CD14-positive monocyte (primary cell): ENCODE measurements around the gene PIH1D2. TPM values are rescaled to one million over a fixed set of nuclear protein-coding genes. Genes with fewer than 3 reads are reported as not detected.
A peak's percentile ranks its signal among the peaks of the same experiment; 100 is the strongest.

ENCODE experiments used
- DNase-seq, 3 donors: peaks; one replicate each; pipeline ENCODE4 v3.0.0-alpha.2; 2011 to 2022
- H2AFZ ChIP-seq: 2 replicates; pipeline ENCODE4 v1.6.0; 2012; ENCODE audit warnings: mild to moderate bottlenecking, low read depth, low read length, inconsistent platforms; ENCODE audit not compliant: insufficient read depth, poor library complexity, severe bottlenecking
- H3K27ac ChIP-seq, 2 donors: 1 replicate in 1 of 2; 2 replicates in 1 of 2; pipeline ENCODE4 v1.5.1; 2012 to 2013; ENCODE audit warnings: low read length in 2 of 2, control low read depth in 1 of 2, inconsistent platforms in 1 of 2, low read depth in 1 of 2, mild to moderate bottlenecking in 1 of 2
- H3K27me3 ChIP-seq, 2 donors: one replicate each; pipeline versions ENCODE4 v1.6.0 to v1.6.1; 2011 to 2013; ENCODE audit warnings: low read length in 2 of 2; ENCODE audit not compliant: control insufficient read depth in 2 of 2, insufficient read depth in 2 of 2
- H3K36me3 ChIP-seq, 2 donors: replicated peaks in 1 of 2; 1 replicate in 1 of 2; 2 replicates in 1 of 2; pipeline versions ENCODE4 v1.5.1 to v1.6.1; 2012 to 2013; ENCODE audit warnings: low read length in 2 of 2, control low read depth in 1 of 2, inconsistent platforms in 1 of 2, mild to moderate bottlenecking in 1 of 2; ENCODE audit not compliant: insufficient read depth in 2 of 2, control insufficient read depth in 1 of 2
- H3K4me1 ChIP-seq, 2 donors: 1 replicate in 1 of 2; 2 replicates in 1 of 2; pipeline versions ENCODE4 v1.5.1 to v1.6.1; 2012 to 2013; ENCODE audit warnings: low read length in 2 of 2, control low read depth in 1 of 2, inconsistent platforms in 1 of 2, mild to moderate bottlenecking in 1 of 2, moderate library complexity in 1 of 2; ENCODE audit not compliant: insufficient read depth in 2 of 2, control insufficient read depth in 1 of 2
- H3K4me2 ChIP-seq: replicated peaks from 2 replicates; pipeline ENCODE3; 2012; ENCODE audit warnings: low read length, moderate library complexity, mild to moderate bottlenecking; ENCODE audit not compliant: poor library complexity, severe bottlenecking; ENCODE audit errors: extremely low read depth
- H3K4me3 ChIP-seq, 3 experiments: fragments of 200-600 bp in 1 of 3; sonication (generic) in 1 of 3; replicated peaks in 1 of 3; 1 replicate in 2 of 3; 2 replicates in 1 of 3; pipeline ENCODE4 v1.5.1; 2011 to 2013; ENCODE audit warnings: low read length in 3 of 3, mild to moderate bottlenecking in 3 of 3, control low read depth in 2 of 3, low read depth in 2 of 3, inconsistent platforms in 1 of 3, moderate library complexity in 1 of 3
- H3K79me2 ChIP-seq: 2 replicates; pipeline ENCODE4 v1.6.0; 2012; ENCODE audit warnings: mild to moderate bottlenecking, control low read depth, inconsistent platforms, low read length, moderate library complexity; ENCODE audit not compliant: insufficient read depth
- H3K9ac ChIP-seq: 2 replicates; pipeline ENCODE4 v1.6.0; 2017; ENCODE audit warnings: low read length, mild to moderate bottlenecking; ENCODE audit not compliant: insufficient read depth, poor library complexity, severe bottlenecking
- H3K9me3 ChIP-seq, 2 donors: replicated peaks in 1 of 2; 1 replicate in 1 of 2; 2 replicates in 1 of 2; pipeline versions ENCODE4 v1.5.1 to v1.6.1; 2012 to 2013; ENCODE audit warnings: low read length in 2 of 2, control low read depth in 1 of 2; ENCODE audit not compliant: control insufficient read depth in 1 of 2, insufficient read depth in 1 of 2
- H4K20me1 ChIP-seq: 2 replicates; pipeline ENCODE4 v1.6.0; 2012; ENCODE audit warnings: mild to moderate bottlenecking, low read length, control low read depth, moderate library complexity; ENCODE audit not compliant: insufficient read depth
- H3K27ac Mint-ChIP-seq, 7 donors: one replicate each; pipeline ENCODE4 v1.8.0; 2020; ENCODE audit warnings: mild to moderate bottlenecking in 7 of 7, mixed read lengths in 7 of 7, moderate library complexity in 6 of 7, inconsistent platforms in 2 of 7
- H3K27me3 Mint-ChIP-seq, 3 donors: one replicate each; pipeline ENCODE4 v1.8.0; 2021 to 2022; ENCODE audit warnings: low read depth in 3 of 3, mild to moderate bottlenecking in 3 of 3, mixed read lengths in 3 of 3, moderate library complexity in 3 of 3, inconsistent platforms in 1 of 3
- H3K36me3 Mint-ChIP-seq, 2 donors: one replicate each; pipeline ENCODE4 v1.8.0; 2020; ENCODE audit warnings: mixed read lengths in 2 of 2, inconsistent platforms in 1 of 2, mild to moderate bottlenecking in 1 of 2
- H3K4me1 Mint-ChIP-seq: one replicate; pipeline ENCODE4 v1.8.0; 2020; ENCODE audit warnings: mild to moderate bottlenecking, mixed read lengths
- H3K4me3 Mint-ChIP-seq, 2 donors: one replicate each; pipeline ENCODE4 v1.8.0; 2020; ENCODE audit warnings: mild to moderate bottlenecking in 2 of 2, mixed read lengths in 2 of 2, moderate library complexity in 1 of 2
- H3K9me3 Mint-ChIP-seq, 7 donors: one replicate each; pipeline ENCODE4 v1.8.0; 2020 to 2022; ENCODE audit warnings: mixed read lengths in 7 of 7, mild to moderate bottlenecking in 6 of 7, moderate library complexity in 6 of 7, inconsistent platforms in 2 of 7
- WGBS: methylation state at CpG from one replicate; pipeline ENCODE4 v1.1.5; 2013; ENCODE audit warnings: missing lambda C conversion rate; ENCODE audit not compliant: insufficient coverage; 5-methylcytosine and 5-hydroxymethylcytosine counted together
- intact Hi-C, 2 donors: fragments of 100-400 bp; cut with micrococcal nuclease; formaldehyde crosslinking; loops; one replicate each; pipeline versions ENCODE4 v1.15.0 to v1.15.1; 2023
- polyA plus RNA-seq, 3 donors: library from polyadenylated mRNA; depleted of rRNA in 1 of 3; unstranded in 2 of 3; stranded (reverse) in 1 of 3; fragments of 300-500 nt in 2 of 3; fragments of >200 nt in 1 of 3; fragmentation: Illumina TruSeq in 2 of 3; gene quantifications; 1 replicate in 2 of 3; 2 replicates in 1 of 3; pipeline ENCODE4 v1.2.3, GENCODE V29; 2012 to 2021
- small RNA-seq: library from RNA; depleted of rRNA; stranded (forward); fragments of <200 nt; gene quantifications from one replicate; pipeline ENCODE3, GENCODE V24; 2012; ENCODE audit warnings: low read depth; ENCODE audit not compliant: insufficient read length
- TF ChIP-seq, protein P1 (sequence below): fragments of 200-600 bp; IDR thresholded peaks from one replicate; pipeline ENCODE4 v1.8.0; 2022; ENCODE audit warnings: antibody characterized with exemption, mild to moderate bottlenecking

Gene PIH1D2
- polyA plus RNA-seq, 3 donors: not detected

DNA sequence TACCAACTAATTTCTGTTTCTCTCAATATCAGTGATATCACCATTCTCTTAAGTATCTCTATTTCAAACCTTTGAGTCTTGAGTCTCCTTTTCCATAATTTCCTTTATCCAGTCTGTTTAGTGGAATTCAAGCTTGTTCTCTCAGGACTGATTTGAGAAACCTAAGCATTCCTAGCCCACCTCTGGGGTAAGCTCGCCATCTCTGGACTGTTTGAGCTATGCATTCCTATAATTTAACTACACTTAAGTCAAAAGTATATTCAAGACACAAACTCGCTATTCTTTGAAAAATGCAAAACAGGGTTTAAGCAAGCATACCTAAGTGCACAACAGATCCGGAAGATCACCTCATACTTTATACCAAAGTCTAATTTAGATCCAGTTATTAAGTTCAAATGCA, 50.7 kb downstream of the PIH1D2 start:
- Histone ChIP-seq H3K27me3 (no peaks in the 10 kb centered on the region), H3K4me1 (peaks cover 13 to 19% of the 10 kb centered on the region in 2 donors), H3K9me3 (no peaks in the 10 kb centered on the region), H3K27ac (no peak overlapping the region), H2AFZ (no peak overlapping the region), H4K20me1 (no peaks in the 10 kb centered on the region), H3K79me2 (peaks cover 9% of the 10 kb centered on the region), H3K9ac (no peak overlapping the region), H3K36me3 (peaks cover 2 to 3% of the 10 kb centered on the region in 2 donors), H3K4me3 (no peak overlapping the region), H3K4me2 (no peak overlapping the region)
- TF ChIP-seq, protein P1, sequence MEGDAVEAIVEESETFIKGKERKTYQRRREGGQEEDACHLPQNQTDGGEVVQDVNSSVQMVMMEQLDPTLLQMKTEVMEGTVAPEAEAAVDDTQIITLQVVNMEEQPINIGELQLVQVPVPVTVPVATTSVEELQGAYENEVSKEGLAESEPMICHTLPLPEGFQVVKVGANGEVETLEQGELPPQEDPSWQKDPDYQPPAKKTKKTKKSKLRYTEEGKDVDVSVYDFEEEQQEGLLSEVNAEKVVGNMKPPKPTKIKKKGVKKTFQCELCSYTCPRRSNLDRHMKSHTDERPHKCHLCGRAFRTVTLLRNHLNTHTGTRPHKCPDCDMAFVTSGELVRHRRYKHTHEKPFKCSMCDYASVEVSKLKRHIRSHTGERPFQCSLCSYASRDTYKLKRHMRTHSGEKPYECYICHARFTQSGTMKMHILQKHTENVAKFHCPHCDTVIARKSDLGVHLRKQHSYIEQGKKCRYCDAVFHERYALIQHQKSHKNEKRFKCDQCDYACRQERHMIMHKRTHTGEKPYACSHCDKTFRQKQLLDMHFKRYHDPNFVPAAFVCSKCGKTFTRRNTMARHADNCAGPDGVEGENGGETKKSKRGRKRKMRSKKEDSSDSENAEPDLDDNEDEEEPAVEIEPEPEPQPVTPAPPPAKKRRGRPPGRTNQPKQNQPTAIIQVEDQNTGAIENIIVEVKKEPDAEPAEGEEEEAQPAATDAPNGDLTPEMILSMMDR: no peak
- intact Hi-C loops: loop anchor here in 1 of 2 donors (10.0 kb wide), 1 partner anchor 88 kb away; the partner anchor contains the start of gene DIXDC1
- peaks cover 0 to 3% of the 10 kb centered on the region in 2 donors for H3K36me3 Mint-ChIP-seq
- H3K27ac Mint-ChIP-seq: peak overlapping the region in 1 of 7 donors; percentile 53
- peaks cover 18% of the 10 kb centered on the region for H3K4me1 Mint-ChIP-seq
- DNase-seq: no peak
- WGBS: 89% methylated on average over 3 of the region's 3 CpGs
- H3K27me3 Mint-ChIP-seq: peaks cover 0 to 1% (median 0%) of the 10 kb centered on the region in 3 donors
- no peak overlapping the region for H3K4me3 Mint-ChIP-seq
- H3K9me3 Mint-ChIP-seq: peaks cover 0 to 2% (median 0%) of the 10 kb centered on the region in 7 donors

DNA sequence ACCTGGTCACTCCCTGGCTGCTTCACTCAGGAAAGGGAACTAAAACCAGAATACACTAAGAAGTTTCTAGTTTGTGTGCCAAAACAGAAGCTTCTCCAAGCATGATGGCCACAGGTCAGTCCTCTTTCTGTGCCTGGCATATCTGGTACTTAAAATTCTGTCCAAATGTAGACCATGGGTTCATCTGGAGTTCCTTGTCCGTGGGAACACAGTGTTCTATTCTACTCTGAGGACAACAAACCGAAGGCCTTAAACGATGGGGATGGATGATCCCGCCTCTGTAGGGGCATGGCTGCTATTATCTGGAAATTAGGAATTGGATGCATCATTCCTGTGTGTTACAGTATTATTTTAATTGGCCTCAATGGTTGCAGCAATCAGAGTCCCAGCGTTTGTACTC, 54.8 kb downstream of the PIH1D2 start:
- DNase-seq: no peak
- TF ChIP-seq, protein P1: no peak
- no peaks in the 10 kb centered on the region for H3K9me3 Mint-ChIP-seq
- H3K9ac ChIP-seq: no peak overlapping the region
- no peak overlapping the region for H3K4me3 ChIP-seq
- H3K27ac ChIP-seq: no peak overlapping the region
- peaks cover 4% of the 10 kb centered on the region for H3K4me1 Mint-ChIP-seq
- H3K27me3 Mint-ChIP-seq: peaks cover 0 to 3% (median 0%) of the 10 kb centered on the region in 3 donors
- WGBS: 89% methylated on average over 4 of the region's 5 CpGs
- no peaks in the 10 kb centered on the region for H3K36me3 Mint-ChIP-seq
- H3K27me3 ChIP-seq: no peaks in the 10 kb centered on the region
- H2AFZ ChIP-seq: no peak overlapping the region
- H3K4me2 ChIP-seq: no peak overlapping the region
- H3K79me2 ChIP-seq: peaks cover 2% of the 10 kb centered on the region
- no peak overlapping the region for H3K27ac Mint-ChIP-seq
- no peaks in the 10 kb centered on the region for H4K20me1 ChIP-seq
- H3K36me3 ChIP-seq: no peaks in the 10 kb centered on the region
- H3K9me3 ChIP-seq: no peaks in the 10 kb centered on the region
- intact Hi-C loops: no loop called here
- peaks cover 3% of the 10 kb centered on the region in 2 donors for H3K4me1 ChIP-seq
- H3K4me3 Mint-ChIP-seq: no peak overlapping the region

Small RNAs within 50 kb of the gene (small RNA-seq; reads per million reads assigned to genes)
- gene AP000907.3 (not detected), gene RNU6-893P (not detected)

Other genes with a start within 250 kb of the PIH1D2 start
- gene ALG9, start 202.4 kb downstream of the PIH1D2 start, polyA plus RNA-seq: 1 to 10 TPM; 7.4 to 7.9 (median 7.8) TPM
- gene FDXACB1, start 194.9 kb downstream of the PIH1D2 start, polyA plus RNA-seq: 1 to 10 TPM; 1.9 to 2.3 (median 2.0) TPM
- 1 to 10 TPM; 3.6 to 5.3 (median 5.0) TPM for gene CFAP68, start 194.5 kb downstream of the PIH1D2 start, polyA plus RNA-seq
- gene CRYAB, start 162.2 kb downstream of the PIH1D2 start, polyA plus RNA-seq: not detected
- gene HSPB2, start 161.3 kb downstream of the PIH1D2 start, polyA plus RNA-seq: not detected
- gene C11orf52, start 155.1 kb downstream of the PIH1D2 start, polyA plus RNA-seq: not detected
- gene DIXDC1, start 136.7 kb downstream of the PIH1D2 start, polyA plus RNA-seq: under 1 TPM in 2 of 3 donors, not detected in 1; 0.07 to 0.17 TPM
- gene DLAT, start 48.6 kb downstream of the PIH1D2 start, polyA plus RNA-seq: 10 to 100 TPM in 2 of 3 donors, 1 to 10 TPM in 1; 5.8 to 14.6 (median 11.5) TPM
- gene NKAPD1, start 282 bp upstream of the PIH1D2 start, polyA plus RNA-seq: 1 to 10 TPM; 5.3 to 9.4 (median 7.7) TPM
- gene TIMM8B, start 12.7 kb upstream of the PIH1D2 start, polyA plus RNA-seq: 100 to 1,000 TPM in 2 of 3 donors, 10 to 100 TPM in 1; 27.9 to 160 (median 143) TPM
- gene SDHD, start 12.9 kb upstream of the PIH1D2 start, polyA plus RNA-seq: 100 to 1,000 TPM in 2 of 3 donors, 10 to 100 TPM in 1; 60.4 to 270 (median 270) TPM
- gene IL18, start 90.1 kb upstream of the PIH1D2 start, polyA plus RNA-seq: 10 to 100 TPM; 11.7 to 16.2 (median 16.1) TPM
- gene TEX12, start 93.4 kb upstream of the PIH1D2 start, polyA plus RNA-seq: under 1 TPM in 1 of 3 donors, not detected in 2; 0.43 TPM
- gene BCO2, start 101.5 kb upstream of the PIH1D2 start, polyA plus RNA-seq: 1 to 10 TPM in 1 of 3 donors, under 1 TPM in 1, not detected in 1; 0.20 to 1.9 TPM
- gene PTS, start 152.4 kb upstream of the PIH1D2 start, polyA plus RNA-seq: 10 to 100 TPM; 11.8 to 25.0 (median 14.0) TPM
- not detected for gene PLET1, start 186.8 kb upstream of the PIH1D2 start, polyA plus RNA-seq